Measurements from ENCODE around the gene ZBTB7C. TPM values are rescaled to one million over a fixed set of nuclear protein-coding genes. Genes with fewer than 3 reads are reported as not detected.
A peak's percentile ranks its signal among the peaks of the same experiment; 100 is the strongest.

Gene ZBTB7C
- total RNA-seq = not detected

DNA sequence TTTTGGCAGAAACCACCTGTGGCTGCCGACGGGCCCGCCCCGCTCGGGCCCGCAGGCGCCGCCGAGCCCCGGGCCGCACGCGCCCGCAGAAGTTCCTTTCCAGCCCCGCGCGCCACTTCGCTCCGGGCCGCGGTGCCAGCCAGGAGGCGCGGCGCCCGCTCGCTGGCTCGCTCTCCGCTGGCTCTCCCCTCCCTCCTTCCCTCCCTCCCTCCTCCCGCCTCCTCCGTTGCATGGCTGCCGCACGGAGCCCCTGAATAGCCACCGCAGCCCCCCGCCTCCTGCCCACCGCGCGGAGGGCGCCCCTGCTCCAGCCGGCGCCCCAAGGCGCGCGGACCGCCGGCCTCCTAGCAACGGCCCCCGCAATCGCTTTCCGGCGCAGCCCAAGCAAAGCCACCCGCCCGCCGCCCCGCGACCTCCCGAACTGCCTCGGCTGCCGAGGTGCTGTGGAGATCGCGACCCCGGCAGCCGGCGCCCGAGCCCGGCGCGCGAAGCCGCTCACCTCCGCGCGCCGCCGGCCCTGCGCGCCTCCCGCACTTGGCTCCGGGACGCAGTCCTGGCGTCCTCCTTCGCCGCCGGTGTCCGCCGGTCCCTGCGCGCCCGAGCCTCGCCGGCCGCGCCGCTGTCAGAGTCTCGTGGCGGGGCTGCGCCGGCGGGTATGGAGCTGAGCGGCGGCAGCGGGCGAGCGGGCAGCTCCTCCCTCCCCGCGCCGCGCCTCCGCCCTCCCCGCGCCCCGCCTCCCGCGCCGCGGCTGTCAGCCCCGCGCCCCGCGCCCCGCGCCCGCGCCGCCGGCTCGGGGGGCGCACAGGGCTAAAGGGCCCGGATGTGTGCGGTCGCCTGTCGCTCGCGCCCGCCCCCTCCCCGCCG is at the start of gene ZBTB7C:
TSS of gene ZBTB7C (minus strand) at position 657 of the 864 bp plus-strand sequence.
- Mint-ChIP-seq H3K4me3 (peak within 1 kb of the TSS; percentile 49), H3K27ac (no peak within 1 kb of the TSS), H3K4me1 (ENCODE audit: low read depth) (peaks cover 11% of the 10 kb centered on the region), H3K36me3 (ENCODE audit: low read depth) (no peaks in the 10 kb centered on the region), H3K27me3 (peaks cover 67% of the 10 kb centered on the region), H3K9me3 (no peaks in the 10 kb centered on the region)
- CTCF ChIA-PET = no interaction called here
- intact Hi-C loops (cut with micrococcal nuclease) = no loop called here
- peak; percentile 11 for DNase-seq
- no peak for ATAC-seq
- TF ChIP-seq, protein P1, sequence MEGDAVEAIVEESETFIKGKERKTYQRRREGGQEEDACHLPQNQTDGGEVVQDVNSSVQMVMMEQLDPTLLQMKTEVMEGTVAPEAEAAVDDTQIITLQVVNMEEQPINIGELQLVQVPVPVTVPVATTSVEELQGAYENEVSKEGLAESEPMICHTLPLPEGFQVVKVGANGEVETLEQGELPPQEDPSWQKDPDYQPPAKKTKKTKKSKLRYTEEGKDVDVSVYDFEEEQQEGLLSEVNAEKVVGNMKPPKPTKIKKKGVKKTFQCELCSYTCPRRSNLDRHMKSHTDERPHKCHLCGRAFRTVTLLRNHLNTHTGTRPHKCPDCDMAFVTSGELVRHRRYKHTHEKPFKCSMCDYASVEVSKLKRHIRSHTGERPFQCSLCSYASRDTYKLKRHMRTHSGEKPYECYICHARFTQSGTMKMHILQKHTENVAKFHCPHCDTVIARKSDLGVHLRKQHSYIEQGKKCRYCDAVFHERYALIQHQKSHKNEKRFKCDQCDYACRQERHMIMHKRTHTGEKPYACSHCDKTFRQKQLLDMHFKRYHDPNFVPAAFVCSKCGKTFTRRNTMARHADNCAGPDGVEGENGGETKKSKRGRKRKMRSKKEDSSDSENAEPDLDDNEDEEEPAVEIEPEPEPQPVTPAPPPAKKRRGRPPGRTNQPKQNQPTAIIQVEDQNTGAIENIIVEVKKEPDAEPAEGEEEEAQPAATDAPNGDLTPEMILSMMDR (IDR thresholded peaks at IDR 0.05) = no peak
- POLR2A ChIA-PET = no interaction called here

DNA sequence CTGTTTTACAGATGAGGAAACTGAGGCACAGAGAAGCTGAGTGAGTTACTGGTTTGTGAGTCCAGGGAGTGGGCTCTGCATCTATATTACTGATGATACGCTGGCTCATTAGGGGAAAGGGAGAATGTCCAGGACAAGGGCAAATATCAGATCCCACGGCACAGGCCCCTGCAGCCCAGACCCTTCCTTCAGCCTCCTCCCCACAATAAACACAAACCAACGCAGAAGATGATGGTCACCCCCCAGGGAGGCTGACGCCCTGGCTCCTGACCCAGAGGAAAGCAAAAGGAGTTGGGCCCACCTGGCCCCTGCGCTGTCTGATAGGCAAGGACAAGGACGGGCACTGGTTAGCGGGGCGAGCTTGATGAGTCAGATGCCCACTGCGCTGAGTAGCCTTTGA is 47.7 kb upstream of the ZBTB7C start:
- no peaks in the 10 kb centered on the region for H3K36me3 Mint-ChIP-seq (ENCODE audit: low read depth)
- peaks cover 34% of the 10 kb centered on the region for H3K27me3 Mint-ChIP-seq
- POLR2A ChIA-PET = no interaction called here
- H3K4me3 Mint-ChIP-seq = no peak overlapping the region
- ATAC-seq = no peak
- intact Hi-C loops (cut with micrococcal nuclease) = no loop called here
- no peak for DNase-seq
- H3K9me3 Mint-ChIP-seq = no peaks in the 10 kb centered on the region
- H3K27ac Mint-ChIP-seq = no peak overlapping the region
- CTCF ChIA-PET = interaction anchor here (12.5 kb wide), 1 partner anchor 10 kb away, joined by 121 read pairs; no protein-coding TSS in a partner anchor
- TF ChIP-seq, protein P1 (IDR thresholded peaks at IDR 0.05) = no peak
- H3K4me1 Mint-ChIP-seq (ENCODE audit: low read depth) = peaks cover 23% of the 10 kb centered on the region

DNA sequence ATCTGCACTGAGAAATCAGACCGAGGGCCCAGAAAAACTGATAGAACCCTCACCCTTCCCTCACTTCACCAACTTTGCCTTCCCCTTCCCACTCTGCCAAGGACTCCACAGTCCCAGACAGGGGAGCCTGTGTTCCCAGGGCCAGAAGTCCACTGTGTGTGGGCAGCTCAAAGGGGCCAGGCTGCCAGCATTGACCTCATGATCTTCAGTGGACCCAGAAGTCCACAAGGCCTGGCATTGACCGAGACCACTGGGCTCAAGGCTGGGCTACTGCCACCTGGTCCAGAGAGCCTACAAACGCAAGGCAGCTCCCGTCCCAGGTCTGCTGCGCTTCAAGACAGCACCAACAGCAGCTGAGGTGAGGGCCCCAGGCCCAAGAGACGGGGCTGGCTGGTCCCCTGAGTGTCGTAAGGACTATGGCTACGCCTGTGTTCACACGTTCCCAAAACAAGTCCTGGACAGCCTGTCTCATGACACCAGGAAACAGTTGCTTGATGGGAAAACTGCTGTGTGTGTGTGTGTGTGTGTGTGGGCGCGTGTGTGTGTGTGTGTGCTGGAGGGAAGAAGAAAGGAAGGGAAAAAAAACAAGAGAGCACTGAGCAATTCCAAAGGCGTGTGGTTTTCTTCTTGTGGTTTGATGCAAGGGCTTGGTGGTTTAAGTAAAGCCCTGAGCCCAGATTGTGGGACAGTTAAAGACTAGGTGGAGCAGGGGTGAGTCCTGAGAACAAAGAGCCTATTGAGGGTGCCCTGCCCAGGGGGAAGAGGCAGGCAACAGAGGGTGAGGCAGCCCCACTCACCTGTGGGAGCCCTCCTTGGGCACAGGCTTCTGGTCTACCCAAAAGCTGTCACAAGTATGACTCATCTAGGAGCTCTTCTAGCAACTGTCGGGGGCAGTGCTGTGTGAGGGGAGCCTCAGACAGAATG is 46.6 kb upstream of the ZBTB7C start:
- H3K36me3 Mint-ChIP-seq (ENCODE audit: low read depth) = no peaks in the 10 kb centered on the region
- ChIA-PET CTCF (interaction anchor here (1.4 to 12.5 kb wide), 2 partner anchors 9 kb away, joined by 3 to 121 read pairs; no protein-coding TSS in a partner anchor), POLR2A (no interaction called here)
- peaks cover 23% of the 10 kb centered on the region for H3K4me1 Mint-ChIP-seq (ENCODE audit: low read depth)
- intact Hi-C loops (cut with micrococcal nuclease) = no loop called here
- H3K27me3 Mint-ChIP-seq = peaks cover 33% of the 10 kb centered on the region
- H3K27ac Mint-ChIP-seq = no peak overlapping the region
- no peaks in the 10 kb centered on the region for H3K9me3 Mint-ChIP-seq
- ATAC-seq = peak; percentile 93
- TF ChIP-seq, protein P1 (IDR thresholded peaks at IDR 0.05) = no peak
- no peak overlapping the region for H3K4me3 Mint-ChIP-seq
- DNase-seq = peak; percentile 67

DNA sequence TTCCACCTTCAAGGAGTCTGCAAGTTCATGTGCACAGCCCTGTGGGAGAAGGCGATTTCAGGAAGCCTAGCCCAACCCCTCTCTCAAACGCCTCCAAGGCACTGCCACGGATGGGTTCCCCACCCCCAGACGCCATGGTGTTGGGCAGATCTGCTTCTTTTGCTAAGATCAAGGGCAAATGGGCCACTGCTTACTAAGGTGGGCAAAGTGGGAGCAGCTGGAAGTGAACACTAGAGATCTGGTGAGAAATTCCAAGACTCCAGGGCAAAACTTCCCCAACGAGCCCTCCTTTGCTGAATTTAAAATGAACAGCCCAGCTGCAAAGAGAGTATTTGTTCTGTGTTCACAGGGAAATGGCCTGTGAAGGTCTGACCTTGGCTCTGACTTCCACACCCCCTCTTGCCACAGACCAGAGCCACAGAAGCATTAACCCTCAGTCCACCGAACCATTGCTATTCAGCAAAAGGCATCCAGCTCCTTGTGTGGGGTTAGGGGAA is 45.1 kb upstream of the ZBTB7C start:
- DNase-seq = no peak
- no peak overlapping the region for H3K4me3 Mint-ChIP-seq
- H3K9me3 Mint-ChIP-seq = no peaks in the 10 kb centered on the region
- TF ChIP-seq, protein P1 (IDR thresholded peaks at IDR 0.05) = no peak
- H3K27ac Mint-ChIP-seq = no peak overlapping the region
- ChIA-PET CTCF (interaction anchor here (12.5 kb wide), 1 partner anchor 7 kb away, joined by 121 read pairs; no protein-coding TSS in a partner anchor), POLR2A (interaction anchor here (0.9 kb wide), 1 partner anchor 11 kb away, joined by 3 read pairs; no protein-coding TSS in a partner anchor)
- peaks cover 23% of the 10 kb centered on the region for H3K4me1 Mint-ChIP-seq (ENCODE audit: low read depth)
- peaks cover 25% of the 10 kb centered on the region for H3K27me3 Mint-ChIP-seq
- no peaks in the 10 kb centered on the region for H3K36me3 Mint-ChIP-seq (ENCODE audit: low read depth)
- intact Hi-C loops (cut with micrococcal nuclease) = no loop called here
- no peak for ATAC-seq

Measured in activated CD8-positive, alpha-beta T cell treated with anti-CD3 and anti-CD28 coated beads for 36 hours (primary cell).